OCI-LY1 (cell line): ENCODE measurements around the gene SEPTIN3.

ENCODE experiments used
- H2AFZ ChIP-seq: fragments of 200-600 bp; sonication (generic), shearing (Covaris generic); 2 replicates; pipeline ENCODE4 v1.6.0; 2014; ENCODE audit warnings: antibody characterized with exemption, mild to moderate bottlenecking, low read length
- H3F3A ChIP-seq: fragments of 200-600 bp; sonication (generic), shearing (Covaris generic); 2 replicates; pipeline ENCODE4 v1.6.0; 2014; ENCODE audit warnings: mild to moderate bottlenecking, antibody characterized with exemption, low read length, moderate library complexity; ENCODE audit not compliant: insufficient read depth
- H3K27ac ChIP-seq: fragments of 200-600 bp; sonication (generic); 2 replicates; pipeline ENCODE4 v1.5.1; 2014; ENCODE audit warnings: low read length, mixed run types, mild to moderate bottlenecking, low read depth; ENCODE audit not compliant: poor library complexity, severe bottlenecking
- H3K27me3 ChIP-seq: fragments of 200-600 bp; sonication (generic); 2 replicates; pipeline ENCODE4 v1.6.0; 2014; ENCODE audit warnings: antibody characterized with exemption, mild to moderate bottlenecking, low read length, moderate library complexity; ENCODE audit not compliant: insufficient read depth
- H3K36me3 ChIP-seq: fragments of 200-600 bp; sonication (generic); 2 replicates; pipeline ENCODE4 v1.6.1; 2014; ENCODE audit warnings: mild to moderate bottlenecking, antibody characterized with exemption, low read length, moderate library complexity, mixed read lengths; ENCODE audit not compliant: insufficient read depth
- H3K4me1 ChIP-seq: fragments of 200-600 bp; sonication (generic); 2 replicates; pipeline ENCODE4 v1.5.1; 2014; ENCODE audit warnings: mild to moderate bottlenecking, low read length, moderate library complexity; ENCODE audit not compliant: insufficient read depth, severe bottlenecking
- H3K4me2 ChIP-seq: fragments of 200-600 bp; sonication (generic), shearing (Covaris generic); 2 replicates; pipeline ENCODE4 v1.6.1; 2014; ENCODE audit warnings: low read length
- H3K4me3 ChIP-seq: fragments of 200-600 bp; sonication (generic); 2 replicates; pipeline ENCODE4 v1.5.1; 2014; ENCODE audit warnings: low read length, low read depth, mild to moderate bottlenecking, mixed read lengths; ENCODE audit not compliant: poor library complexity, severe bottlenecking
- H3K79me2 ChIP-seq: fragments of 200-600 bp; shearing (Covaris generic); 2 replicates; pipeline ENCODE4 v1.6.1; 2016; ENCODE audit warnings: mixed run types, low read length, mixed read lengths; ENCODE audit not compliant: insufficient read depth
- H3K9ac ChIP-seq: fragments of 200-600 bp; sonication (generic), shearing (Covaris generic); 2 replicates; pipeline ENCODE4 v1.6.1; 2014; ENCODE audit warnings: mild to moderate bottlenecking, low read length, mixed read lengths
- H3K9me2 ChIP-seq: fragments of 200-600 bp; sonication (generic), shearing (Covaris generic); 2 replicates; pipeline ENCODE4 v1.6.1; 2014; ENCODE audit warnings: low read depth, mild to moderate bottlenecking, low read length, mixed read lengths
- H3K9me3 ChIP-seq: fragments of 200-600 bp; shearing (Covaris generic); 2 replicates; pipeline ENCODE4 v1.6.1; 2014; ENCODE audit warnings: low read length, mixed read lengths
- H4K20me1 ChIP-seq: fragments of 200-600 bp; sonication (generic), shearing (Covaris generic); 2 replicates; pipeline ENCODE4 v1.6.0; 2016; ENCODE audit warnings: mild to moderate bottlenecking, low read length; ENCODE audit not compliant: insufficient read depth
- CTCF ChIP-seq: fragments of 200-600 bp; sonication (generic), shearing (Covaris generic); IDR thresholded peaks from 2 replicates; pipeline ENCODE4 v1.5.1; 2017; ENCODE audit warnings: mild to moderate bottlenecking, antibody characterized with exemption, low read length, moderate library complexity, mixed read lengths
- EZH2 ChIP-seq: fragments of 200-600 bp; sonication (generic), shearing (Covaris generic); IDR thresholded peaks from 2 replicates; pipeline ENCODE4 v1.8.0; 2017; ENCODE audit warnings: borderline replicate concordance, mixed run types, mild to moderate bottlenecking, antibody characterized with exemption, low read length, moderate library complexity, mixed read lengths

SEPTIN3 gene

DNA sequence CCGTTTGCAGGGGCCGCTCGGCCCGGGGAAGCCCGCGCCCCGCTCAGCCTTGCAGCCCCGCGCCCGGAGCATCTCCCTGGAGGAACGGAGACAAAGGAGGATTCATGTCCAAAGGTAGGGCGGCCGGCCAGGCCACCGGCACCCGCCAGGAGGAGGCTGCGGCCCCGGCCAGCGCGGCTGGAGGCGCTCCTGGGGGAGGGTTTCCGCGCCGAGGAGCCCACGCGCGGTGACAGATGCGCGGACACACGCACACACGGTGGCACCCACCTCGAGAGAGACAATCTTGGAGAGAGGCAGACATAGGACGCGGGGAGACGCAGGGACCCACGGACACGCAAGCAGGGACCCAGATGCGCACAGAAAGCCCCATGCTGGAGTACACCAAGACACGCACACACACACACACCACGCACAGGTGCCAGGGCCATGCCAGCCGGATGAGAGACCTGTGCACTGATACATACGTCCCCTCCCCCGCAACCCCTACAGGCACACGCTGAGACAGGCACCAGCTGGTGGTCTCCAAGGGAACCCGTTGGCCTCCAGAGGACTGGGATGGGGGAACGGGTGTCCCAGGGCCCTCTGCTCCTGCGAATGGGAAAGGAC, 7.8 kb downstream of the SEPTIN3 start:
- H2AFZ ChIP-seq, result no peak overlapping the region
- peak overlapping the region; percentile 46 for H3K4me3 ChIP-seq
- H3K9me3 ChIP-seq, result no peaks in the 10 kb centered on the region

DNA sequence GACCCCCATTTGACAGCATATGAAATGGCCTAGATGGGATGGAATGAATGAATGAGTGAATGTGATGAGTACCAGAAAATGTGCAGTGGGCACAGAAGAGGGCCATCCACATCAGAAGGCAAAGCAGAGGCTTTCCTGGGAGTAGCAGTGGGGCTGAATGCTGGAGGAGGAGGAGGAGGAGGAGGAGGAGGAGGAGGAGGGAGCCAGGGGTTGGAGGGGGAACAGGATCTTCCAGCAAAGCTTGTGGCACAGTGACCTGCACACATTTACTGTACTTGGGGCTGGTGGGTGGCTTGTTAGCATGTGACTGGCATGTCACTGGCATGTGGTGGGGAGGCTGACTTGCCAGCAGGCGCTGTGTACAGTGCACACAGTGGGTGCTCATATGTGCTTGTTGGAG, 9.5 kb downstream of the SEPTIN3 start:
- Histone ChIP-seq H2AFZ (no peak overlapping the region), H3K4me2 (no peak overlapping the region), H3K9me3 (no peaks in the 10 kb centered on the region), H3K4me1 (peaks cover 5% of the 10 kb centered on the region), H3K27ac (no peak overlapping the region), H3K36me3 (no peaks in the 10 kb centered on the region), H3F3A (no peaks in the 10 kb centered on the region), H4K20me1 (no peaks in the 10 kb centered on the region), H3K79me2 (no peaks in the 10 kb centered on the region), H3K27me3 (peaks cover 12% of the 10 kb centered on the region; the same call in 1 of the 2 replicates), H3K9me2 (no peaks in the 10 kb centered on the region), H3K9ac (no peak overlapping the region), H3K4me3 (no peak overlapping the region)
- TF ChIP-seq EZH2 (no peak), CTCF (no peak)

More for the DNA sequence above, 7.8 kb downstream of the SEPTIN3 start:
- H3K27ac ChIP-seq, result no peak overlapping the region
- no peak overlapping the region for H3K9ac ChIP-seq
- peaks cover 20% of the 10 kb centered on the region; the same call in 1 of the 2 replicates for H3K27me3 ChIP-seq
- peak overlapping the region; percentile 60; the same call in 1 of the 2 replicates for H3K4me2 ChIP-seq
- no peaks in the 10 kb centered on the region for H3K9me2 ChIP-seq
- no peaks in the 10 kb centered on the region for H4K20me1 ChIP-seq
- peaks cover 5% of the 10 kb centered on the region for H3K4me1 ChIP-seq
- no peaks in the 10 kb centered on the region for H3K79me2 ChIP-seq
- TF ChIP-seq EZH2 (no peak), CTCF (no peak)
- H3K36me3 ChIP-seq, result no peaks in the 10 kb centered on the region
- H3F3A ChIP-seq, result no peaks in the 10 kb centered on the region

DNA sequence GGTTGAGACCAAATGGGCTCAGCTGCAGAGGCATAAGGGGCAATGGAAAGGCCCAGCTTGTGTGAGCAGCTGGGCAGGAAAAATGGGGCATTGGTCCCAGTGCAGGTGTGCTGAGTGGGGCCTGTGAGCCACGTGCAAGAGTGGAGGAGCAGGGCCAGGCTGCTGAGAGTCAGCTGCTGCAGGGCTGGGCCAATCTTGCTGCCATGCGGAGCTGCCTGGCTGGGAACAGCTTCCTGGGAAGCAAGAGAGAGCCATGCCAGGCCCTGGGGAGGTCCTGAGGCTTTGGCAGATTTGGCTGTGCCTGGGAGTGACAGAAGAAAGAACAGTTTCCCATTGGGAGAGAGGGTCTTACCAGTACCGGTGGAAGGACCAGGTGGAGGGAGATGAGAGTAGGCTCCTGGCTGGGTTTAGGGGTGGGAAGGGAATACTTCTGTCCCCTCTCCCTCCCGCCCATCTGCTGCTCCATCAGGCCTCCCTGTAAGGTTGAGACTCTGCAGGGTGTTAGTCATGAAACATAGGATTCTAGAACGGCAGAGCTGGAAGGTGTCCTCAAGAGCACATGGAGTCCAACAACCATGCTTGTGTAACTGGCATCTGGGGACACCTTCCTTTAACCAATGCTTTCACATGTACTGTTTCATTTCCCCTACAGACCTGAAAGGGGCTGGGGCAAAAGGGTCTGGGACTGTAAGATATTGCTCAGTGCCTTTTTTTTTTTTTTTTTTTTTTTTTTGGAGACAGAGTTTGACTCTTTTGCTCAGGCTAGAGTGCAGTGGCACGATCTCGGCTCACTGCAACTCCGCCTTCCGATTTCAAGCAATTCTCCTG, 10.4 kb downstream of the SEPTIN3 start:
- no peak overlapping the region for H3K4me2 ChIP-seq
- H3K27me3 ChIP-seq, result peaks cover 12% of the 10 kb centered on the region; the same call in 1 of the 2 replicates
- no peaks in the 10 kb centered on the region for H3K79me2 ChIP-seq
- no peaks in the 10 kb centered on the region for H3F3A ChIP-seq
- H3K27ac ChIP-seq, result no peak overlapping the region
- no peaks in the 10 kb centered on the region for H3K36me3 ChIP-seq
- no peak overlapping the region for H3K9ac ChIP-seq
- no peaks in the 10 kb centered on the region for H3K9me2 ChIP-seq
- peaks cover 5% of the 10 kb centered on the region for H3K4me1 ChIP-seq
- H2AFZ ChIP-seq, result no peak overlapping the region
- no peak for TF ChIP-seq EZH2
- TF ChIP-seq CTCF, result no peak
- no peaks in the 10 kb centered on the region for H3K9me3 ChIP-seq
- no peaks in the 10 kb centered on the region for H4K20me1 ChIP-seq
- H3K4me3 ChIP-seq, result no peak overlapping the region
